ENCODE data around the gene ABHD15. TPM values are rescaled to one million over a fixed set of nuclear protein-coding genes. Genes with fewer than 3 reads are reported as not detected.

Gene ABHD15
- total RNA-seq, 4 donors from 2014 or later: 19.0 to 41.2 (median 32.2) TPM

GRCh38 chr17:29592850-29593551, 26.2 kb upstream of the ABHD15 start, which contains the start of gene ANKRD13B:
ANKRD13B (plus strand) TSS chr17:29593132; CDS start chr17:29593622, 490 bp downstream.
- TF ChIP-seq CTCF (IDR thresholded peaks at IDR 0.05) (no peak), POLR2A (IDR thresholded peaks at IDR 0.05) (no peak)

GRCh38 chr17:29591737-29592608, 25.1 kb upstream of the ABHD15 start:
- H3K4me3 ChIP-seq: peak overlapping the region; percentile 8 to 91 (median 49)
- no peaks in the 10 kb centered on the region for H3K27me3 ChIP-seq
- no peaks in the 10 kb centered on the region for H3K36me3 ChIP-seq
- TF ChIP-seq POLR2A (IDR thresholded peaks at IDR 0.05): peak in 1 of 2 donors; percentile 29
- TF ChIP-seq CTCF (IDR thresholded peaks at IDR 0.05): peak; percentile 89 to 97 (median 92)
- no peaks in the 10 kb centered on the region for H3K9me3 ChIP-seq
- DNase-seq: peak; percentile 82 to 94 (median 92)
- peaks cover 9 to 58% (median 46%) of the 10 kb centered on the region in 4 donors for H3K4me1 ChIP-seq
- H3K27ac ChIP-seq: peak overlapping the region; percentile 29 to 90 (median 83)

More at GRCh38 chr17:29592850-29593551, 26.2 kb upstream of the ABHD15 start, which contains the start of gene ANKRD13B:
- no peaks in the 10 kb centered on the region for H3K9me3 ChIP-seq
- peak within 1 kb of the TSS; percentile 51 to 83 (median 77) for H3K4me3 ChIP-seq
- H3K4me1 ChIP-seq: peaks cover 9 to 49% (median 37%) of the 10 kb centered on the region in 4 donors
- peak in 2 of 3 donors; percentile 64 to 73 for DNase-seq
- H3K27ac ChIP-seq: peak within 1 kb of the TSS; percentile 29 to 90 (median 83)
- no peaks in the 10 kb centered on the region for H3K36me3 ChIP-seq
- no peaks in the 10 kb centered on the region for H3K27me3 ChIP-seq

GRCh38 chr17:29591146-29591736, 24.4 kb upstream of the ABHD15 start:
- peaks cover 9 to 58% (median 46%) of the 10 kb centered on the region in 4 donors for H3K4me1 ChIP-seq
- peak overlapping the region; percentile 19 to 90 (median 83) for H3K27ac ChIP-seq
- TF ChIP-seq POLR2A (IDR thresholded peaks at IDR 0.05) (no peak), CTCF (IDR thresholded peaks at IDR 0.05) (no peak)
- peak in 2 of 3 donors; percentile 53 to 68 for DNase-seq
- H3K36me3 ChIP-seq: no peaks in the 10 kb centered on the region
- no peaks in the 10 kb centered on the region for H3K9me3 ChIP-seq
- no peaks in the 10 kb centered on the region for H3K27me3 ChIP-seq
- peak overlapping the region; percentile 8 to 91 (median 26) for H3K4me3 ChIP-seq

GRCh38 chr17:29590411-29591145, 23.7 kb upstream of the ABHD15 start:
- TF ChIP-seq CTCF (IDR thresholded peaks at IDR 0.05) (no peak), POLR2A (IDR thresholded peaks at IDR 0.05) (no peak)
- DNase-seq: no peak
- peak overlapping the region; percentile 8 to 95 (median 78) for H3K4me3 ChIP-seq
- peaks cover 9 to 58% (median 46%) of the 10 kb centered on the region in 4 donors for H3K4me1 ChIP-seq
- H3K36me3 ChIP-seq: no peaks in the 10 kb centered on the region
- peak overlapping the region; percentile 19 to 90 (median 83) for H3K27ac ChIP-seq
- H3K9me3 ChIP-seq: no peaks in the 10 kb centered on the region
- no peaks in the 10 kb centered on the region for H3K27me3 ChIP-seq

Data from Peyer's patch (tissue), 4 donors.